Measurements from ENCODE around the gene TTBK1. TPM values are rescaled to one million over a fixed set of nuclear protein-coding genes. Genes with fewer than 3 reads are reported as not detected.

TTBK1 gene
- total and polyA plus RNA-seq, 2 donors (not counting 1 experiment from before 2014, with no cell fraction given): 0.07 TPM; not detected in 1

- no peaks in the 10 kb centered on the region for H3K79me2 ChIP-seq (ENCODE audit: control insufficient read depth, insufficient read depth, low read length)
- intact Hi-C loops (cut with micrococcal nuclease): no loop called here
- no peaks in the 10 kb centered on the region for H4K20me1 ChIP-seq (ENCODE audit: control insufficient read depth, insufficient read depth, low read length, poor library complexity, severe bottlenecking)
- H3K4me3 Mint-ChIP-seq: no peak overlapping the region
- H3K4me1 ChIP-seq (ENCODE audit: control insufficient read depth in 2 of 2, insufficient read depth in 2 of 2, low read length in 2 of 2): no peaks in the 10 kb centered on the region
- DNase-seq: no peak
- H3K9me3 ChIP-seq (ENCODE audit: control extremely low read depth in 1 of 3, control insufficient read depth in 2 of 3, insufficient read depth in 1 of 3, low read length in 2 of 3): no peaks in the 10 kb centered on the region
- H3K9me3 Mint-ChIP-seq (ENCODE audit: insufficient read depth): no peaks in the 10 kb centered on the region
- ATAC-seq (ENCODE audit: low read depth): no peak
- H3K36me3 ChIP-seq (replicated peaks in 1 of 2; ENCODE audit: control extremely low read depth in 1 of 2, control insufficient read depth in 1 of 2, extremely low read depth in 1 of 2, insufficient read depth in 2 of 2, low read length in 1 of 2): no peaks in the 10 kb centered on the region
- ChIA-PET CTCF (no interaction called here), POLR2A (no interaction called here)
- no peak overlapping the region for H3K4me2 ChIP-seq (replicated peaks; ENCODE audit: low read depth, low read length, poor library complexity, severe bottlenecking)
- no peaks in the 10 kb centered on the region for H3K4me1 Mint-ChIP-seq
- no peak overlapping the region for H3K27ac Mint-ChIP-seq
- peaks cover 10% of the 10 kb centered on the region for H3K27me3 Mint-ChIP-seq
- WGBS (ENCODE audit: insufficient coverage): 89% methylated on average over 4 of the region's 5 CpGs
- H3K27ac ChIP-seq (ENCODE audit: low read length in 2 of 2): no peak overlapping the region
- no peak overlapping the region for H2AFZ ChIP-seq (ENCODE audit: insufficient read depth, low read depth, low read length, poor library complexity, severe bottlenecking)
- no peak overlapping the region for H3K4me3 ChIP-seq (ENCODE audit: control extremely low read depth in 1 of 5, extremely low read depth in 1 of 5, insufficient read depth in 1 of 5, low read depth in 2 of 5, low read length in 4 of 5)
- no peak for TF ChIP-seq EZH2 (IDR thresholded peaks at IDR 0.05; ENCODE audit: borderline replicate concordance, insufficient read depth, low read depth, low read length, poor library complexity, severe bottlenecking)
- TF ChIP-seq CTCF (IDR thresholded peaks at IDR 0.05): no peak
- no peak overlapping the region for H3K9ac ChIP-seq (ENCODE audit: low read length)
- peaks cover 0 to 12% (median 1%) of the 10 kb centered on the region in 4 experiments for H3K27me3 ChIP-seq (replicated peaks in 1 of 4; ENCODE audit: control extremely low read depth in 1 of 4, control insufficient read depth in 3 of 4, insufficient read depth in 4 of 4, low read length in 3 of 4)
Measured at GRCh38 chr6:43292763-43293318, 49.6 kb downstream of the TTBK1 start.

- H3K27ac Mint-ChIP-seq: no peak overlapping the region
- H3K9me3 Mint-ChIP-seq (ENCODE audit: insufficient read depth): no peaks in the 10 kb centered on the region
- no peak for ATAC-seq (ENCODE audit: low read depth)
- CTCF ChIA-PET: no interaction called here
- Histone ChIP-seq H3K27me3 (replicated peaks in 1 of 4; ENCODE audit: control extremely low read depth in 1 of 4, control insufficient read depth in 3 of 4, insufficient read depth in 4 of 4, low read length in 3 of 4) (peaks cover 0 to 19% (median 1%) of the 10 kb centered on the region in 4 experiments), H3K9me3 (ENCODE audit: control extremely low read depth in 1 of 3, control insufficient read depth in 2 of 3, insufficient read depth in 1 of 3, low read length in 2 of 3) (no peaks in the 10 kb centered on the region), H3K4me1 (ENCODE audit: control insufficient read depth in 2 of 2, insufficient read depth in 2 of 2, low read length in 2 of 2) (no peaks in the 10 kb centered on the region), H4K20me1 (ENCODE audit: control insufficient read depth, insufficient read depth, low read length, poor library complexity, severe bottlenecking) (no peaks in the 10 kb centered on the region), H3K27ac (ENCODE audit: low read length in 2 of 2) (no peak overlapping the region), H3K36me3 (replicated peaks in 1 of 2; ENCODE audit: control extremely low read depth in 1 of 2, control insufficient read depth in 1 of 2, extremely low read depth in 1 of 2, insufficient read depth in 2 of 2, low read length in 1 of 2) (no peaks in the 10 kb centered on the region), H3K79me2 (ENCODE audit: control insufficient read depth, insufficient read depth, low read length) (no peaks in the 10 kb centered on the region), H3K9ac (ENCODE audit: low read length) (no peak overlapping the region), H3K4me2 (replicated peaks; ENCODE audit: low read depth, low read length, poor library complexity, severe bottlenecking) (no peak overlapping the region), H3K4me3 (ENCODE audit: control extremely low read depth in 1 of 5, extremely low read depth in 1 of 5, insufficient read depth in 1 of 5, low read depth in 2 of 5, low read length in 4 of 5) (no peak overlapping the region), H2AFZ (ENCODE audit: insufficient read depth, low read depth, low read length, poor library complexity, severe bottlenecking) (no peak overlapping the region)
- POLR2A ChIA-PET: no interaction called here
- TF ChIP-seq CTCF (IDR thresholded peaks at IDR 0.05) (no peak), EZH2 (IDR thresholded peaks at IDR 0.05; ENCODE audit: borderline replicate concordance, insufficient read depth, low read depth, low read length, poor library complexity, severe bottlenecking) (no peak)
- WGBS (ENCODE audit: insufficient coverage): 93% methylated on average over 3 of the region's 3 CpGs
- H3K4me1 Mint-ChIP-seq: no peaks in the 10 kb centered on the region
- H3K4me3 Mint-ChIP-seq: no peak overlapping the region
- peaks cover 11% of the 10 kb centered on the region for H3K27me3 Mint-ChIP-seq
- intact Hi-C loops (cut with micrococcal nuclease): no loop called here
- no peak for DNase-seq
Measured at GRCh38 chr6:43293698-43294097, 50.4 kb downstream of the TTBK1 start.

Data from B cell (primary cell).